Ascending aorta (tissue), 2 donors: ENCODE results near the gene CDH13. TPM values are rescaled to one million over a fixed set of nuclear protein-coding genes. Genes with fewer than 3 reads are reported as not detected.

Source experiments
- DNase-seq, 2 donors: peaks; one replicate each; pipeline ENCODE4 v3.0.0-alpha.2; 2019; ENCODE audit warnings: low spot score in 2 of 2
- H3K27ac ChIP-seq, 2 donors: fragments of 200-600 bp; sonication (generic); one replicate each; pipeline ENCODE4 v1.5.1; 2016 to 2017; ENCODE audit warnings: mild to moderate bottlenecking in 1 of 2
- H3K27me3 ChIP-seq: fragments of 200-600 bp; sonication (generic); one replicate; pipeline ENCODE4 v1.5.1; 2017
- H3K36me3 ChIP-seq, 2 donors: fragments of 200-600 bp; sonication (generic); one replicate each; pipeline ENCODE4 v1.5.1; 2016
- H3K4me1 ChIP-seq, 2 donors: fragments of 200-600 bp; sonication (generic); one replicate each; pipeline ENCODE4 v1.5.1; 2016 to 2017; ENCODE audit warnings: mild to moderate bottlenecking in 1 of 2
- H3K4me3 ChIP-seq, 2 donors: fragments of 200-600 bp; sonication (generic); one replicate each; pipeline ENCODE4 v1.5.1; 2016 to 2017; ENCODE audit warnings: mild to moderate bottlenecking in 1 of 2
- H3K9me3 ChIP-seq, 2 donors: fragments of 200-600 bp; sonication (generic); one replicate each; pipeline ENCODE4 v1.5.1; 2016
- CTCF ChIP-seq, 3 experiments: fragments of 200-600 bp in 2 of 3; fragments of 450-650 bp in 1 of 3; sonication (generic) in 2 of 3; IDR thresholded peaks; one replicate each; pipeline ENCODE4 v1.5.1; 2016 to 2019; ENCODE audit warnings: antibody characterized with exemption in 3 of 3, mild to moderate bottlenecking in 1 of 3, moderate library complexity in 1 of 3
- intact Hi-C: fragments of 100-400 bp; cut with DNase I; formaldehyde crosslinking; loops from one replicate; pipeline ENCODE4 v1.15.1; 2023
- total RNA-seq: library from RNA; depleted of rRNA; stranded (reverse); fragments of >200 nt; gene quantifications from one replicate; pipeline ENCODE4 v1.1.0, GENCODE V29; 2016

Gene CDH13
- total RNA-seq, 1 donor from 2014 or later, result 160 TPM

- H3K36me3 ChIP-seq, result no peaks in the 10 kb centered on the region
- no peak for DNase-seq
- intact Hi-C loops, result no loop called here
- H3K4me3 ChIP-seq, result peak overlapping the region in 1 of 2 donors; percentile 10
- no peak for TF ChIP-seq CTCF (IDR thresholded peaks at IDR 0.05)
- no peaks in the 10 kb centered on the region for H3K9me3 ChIP-seq
- H3K27me3 ChIP-seq, result no peaks in the 10 kb centered on the region
- peaks cover 4 to 18% of the 10 kb centered on the region in 2 donors for H3K4me1 ChIP-seq
- peak overlapping the region; percentile 57 to 75 for H3K27ac ChIP-seq
Measured at GRCh38 chr16:82716361-82716855, 89.6 kb downstream of the CDH13 start.

- peaks cover 2 to 10% of the 10 kb centered on the region in 2 donors for H3K4me1 ChIP-seq
- no peak for TF ChIP-seq CTCF (IDR thresholded peaks at IDR 0.05)
- intact Hi-C loops, result no loop called here
Measured at GRCh38 chr16:82720414-82720813, 93.6 kb downstream of the CDH13 start.

GRCh38 chr16:82726306-82726705 is 99.5 kb downstream of the CDH13 start:
- Histone ChIP-seq H3K27me3 (no peaks in the 10 kb centered on the region), H3K36me3 (no peaks in the 10 kb centered on the region), H3K9me3 (peaks cover 8 to 16% of the 10 kb centered on the region in 2 donors), H3K4me3 (no peak overlapping the region), H3K27ac (no peak overlapping the region), H3K4me1 (peaks cover 0 to 5% of the 10 kb centered on the region in 2 donors)
- DNase-seq, result no peak
- no peak for TF ChIP-seq CTCF (IDR thresholded peaks at IDR 0.05)
- intact Hi-C loops, result no loop called here

More at GRCh38 chr16:82720414-82720813, 93.6 kb downstream of the CDH13 start:
- Histone ChIP-seq H3K27me3 (no peaks in the 10 kb centered on the region), H3K27ac (no peak overlapping the region), H3K36me3 (no peaks in the 10 kb centered on the region), H3K4me3 (no peak overlapping the region), H3K9me3 (no peaks in the 10 kb centered on the region)
- no peak for DNase-seq

GRCh38 chr16:82728901-82729300 is 102.1 kb downstream of the CDH13 start:
- H3K4me1 ChIP-seq, result peaks cover 0 to 2% of the 10 kb centered on the region in 2 donors
- TF ChIP-seq CTCF (IDR thresholded peaks at IDR 0.05), result no peak
- H3K27me3 ChIP-seq, result no peaks in the 10 kb centered on the region
- no peaks in the 10 kb centered on the region for H3K36me3 ChIP-seq
- no peak overlapping the region for H3K27ac ChIP-seq
- no peak overlapping the region for H3K4me3 ChIP-seq
- DNase-seq, result no peak
- peaks cover 8 to 16% of the 10 kb centered on the region in 2 donors for H3K9me3 ChIP-seq
- intact Hi-C loops, result no loop called here

- intact Hi-C loops, result no loop called here
- no peak overlapping the region for H3K4me3 ChIP-seq
- peaks cover 8 to 14% of the 10 kb centered on the region in 2 donors for H3K4me1 ChIP-seq
- peaks cover 8 to 16% of the 10 kb centered on the region in 2 donors for H3K9me3 ChIP-seq
- no peak for DNase-seq
- TF ChIP-seq CTCF (IDR thresholded peaks at IDR 0.05), result no peak
- H3K36me3 ChIP-seq, result no peaks in the 10 kb centered on the region
- H3K27ac ChIP-seq, result no peak overlapping the region
- H3K27me3 ChIP-seq, result no peaks in the 10 kb centered on the region
Measured at GRCh38 chr16:82730901-82731300, 104.1 kb downstream of the CDH13 start.

- peaks cover 8 to 27% of the 10 kb centered on the region in 2 donors for H3K4me1 ChIP-seq
- no peak overlapping the region for H3K4me3 ChIP-seq
- no peak overlapping the region for H3K27ac ChIP-seq
- intact Hi-C loops, result no loop called here
- no peak for DNase-seq
- H3K36me3 ChIP-seq, result no peaks in the 10 kb centered on the region
- TF ChIP-seq CTCF (IDR thresholded peaks at IDR 0.05), result no peak
- H3K9me3 ChIP-seq, result peaks cover 8 to 16% of the 10 kb centered on the region in 2 donors
- H3K27me3 ChIP-seq, result no peaks in the 10 kb centered on the region
Measured at GRCh38 chr16:82732461-82732860, 105.7 kb downstream of the CDH13 start.
